Measurements from ENCODE around the gene ELFN1.

The ELFN1 gene

DNA sequence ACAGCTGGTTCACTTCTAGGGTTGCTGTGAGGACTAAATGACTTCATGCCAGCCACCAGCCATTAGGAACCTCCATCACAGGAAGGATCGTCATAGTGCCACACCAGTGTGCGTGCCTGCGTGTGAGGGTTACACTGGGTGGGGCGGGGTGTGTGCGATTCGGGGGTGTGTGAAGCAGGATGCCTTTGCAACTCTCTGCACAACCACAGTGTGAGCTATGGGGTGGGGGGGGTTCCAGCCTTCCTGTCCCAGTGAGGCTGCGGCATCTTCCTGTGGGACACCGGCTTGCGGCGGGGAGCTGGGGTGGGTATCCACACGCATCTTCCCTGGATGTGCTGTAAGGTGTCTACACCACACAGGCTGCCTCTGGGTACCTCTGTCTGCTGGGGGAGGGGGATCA is 6.9 kb upstream of the ELFN1 start:
- DNase-seq (ENCODE audit: extremely low read depth in 1 of 2, low read depth in 1 of 2): no peak

DNA sequence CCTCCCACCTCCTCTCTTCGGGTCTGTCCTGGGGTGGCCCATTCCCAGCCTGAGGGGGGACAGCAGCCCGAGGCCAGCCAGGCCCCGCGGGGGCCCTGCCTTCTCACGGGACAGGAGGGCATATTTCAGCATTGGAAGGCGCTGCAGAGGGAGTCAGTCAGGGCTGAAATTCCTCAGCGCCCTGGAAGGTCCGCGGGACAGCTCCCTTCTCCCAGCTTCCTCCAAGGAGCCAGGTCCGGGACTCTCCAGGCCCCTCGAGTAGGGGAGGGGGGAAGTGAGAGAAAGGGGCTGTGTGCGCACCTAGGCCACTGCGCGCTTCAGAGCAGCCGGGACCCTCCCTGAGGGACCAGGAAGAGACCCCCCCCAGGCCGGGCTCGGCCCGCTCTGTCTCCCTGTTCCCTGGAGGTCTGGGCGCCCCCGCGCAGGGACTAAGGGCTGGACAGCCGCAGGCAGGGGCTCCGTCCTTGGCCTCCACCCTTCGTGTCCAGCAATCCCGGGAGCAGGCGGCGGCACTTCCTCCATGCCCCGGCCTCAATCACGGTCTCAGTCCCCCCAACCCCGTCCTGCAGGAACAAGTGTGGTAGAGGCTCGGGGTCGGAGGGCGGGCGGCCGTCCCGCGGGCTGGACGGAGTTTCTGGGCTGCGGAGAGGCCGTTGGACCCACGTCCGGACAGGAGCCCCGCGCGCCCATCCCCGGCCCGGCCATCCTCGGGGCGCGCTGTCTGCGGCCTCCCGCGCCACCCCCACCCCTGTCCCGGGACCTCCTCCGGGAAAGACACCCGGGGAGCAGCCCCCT is 6.0 kb upstream of the ELFN1 start:
- DNase-seq (ENCODE audit: extremely low read depth in 1 of 2, low read depth in 1 of 2): no peak

- DNase-seq (ENCODE audit: extremely low read depth in 1 of 2, low read depth in 1 of 2): peak in 1 of 2 donors; percentile 37
These were observed 5.1 kb upstream of the ELFN1 start for GRCh38 chr7:1664711-1665548.

GRCh38 chr7:1665549-1666316 is 4.3 kb upstream of the ELFN1 start:
- DNase-seq (ENCODE audit: extremely low read depth in 1 of 2, low read depth in 1 of 2): no peak

DNA sequence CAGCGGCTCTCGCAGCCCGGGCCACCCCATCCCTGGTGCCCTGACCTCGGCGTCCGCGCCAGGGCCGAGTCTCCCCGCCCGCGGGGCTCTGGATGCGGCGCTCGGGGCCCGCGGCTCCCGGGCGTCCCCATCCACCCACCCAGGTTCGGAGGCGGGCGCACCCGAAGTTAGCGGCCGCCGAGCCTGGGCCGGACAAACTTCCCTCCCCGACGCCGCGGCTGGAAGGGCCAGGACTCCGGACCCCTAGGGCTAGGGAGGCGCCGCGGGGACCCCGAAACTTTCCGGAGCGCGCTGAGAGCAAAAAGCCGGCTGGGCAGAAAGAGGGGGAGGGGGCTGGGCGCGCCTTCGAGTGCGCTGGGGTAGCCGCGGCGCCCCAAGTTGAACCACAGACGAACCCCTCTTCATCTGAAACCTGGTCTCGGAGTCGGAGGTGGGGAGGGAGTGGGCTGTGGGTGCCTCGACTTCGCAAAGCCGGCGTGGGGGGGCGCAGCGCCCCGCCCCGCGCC is 3.7 kb upstream of the ELFN1 start:
- no peak for DNase-seq (ENCODE audit: extremely low read depth in 1 of 2, low read depth in 1 of 2)

- no peak for DNase-seq (ENCODE audit: extremely low read depth in 1 of 2, low read depth in 1 of 2)
These were observed 3.1 kb upstream of the ELFN1 start for GRCh38 chr7:1666823-1667565.

GRCh38 chr7:1667566-1668395 is 2.3 kb upstream of the ELFN1 start:
- no peak for DNase-seq (ENCODE audit: extremely low read depth in 1 of 2, low read depth in 1 of 2)

DNA sequence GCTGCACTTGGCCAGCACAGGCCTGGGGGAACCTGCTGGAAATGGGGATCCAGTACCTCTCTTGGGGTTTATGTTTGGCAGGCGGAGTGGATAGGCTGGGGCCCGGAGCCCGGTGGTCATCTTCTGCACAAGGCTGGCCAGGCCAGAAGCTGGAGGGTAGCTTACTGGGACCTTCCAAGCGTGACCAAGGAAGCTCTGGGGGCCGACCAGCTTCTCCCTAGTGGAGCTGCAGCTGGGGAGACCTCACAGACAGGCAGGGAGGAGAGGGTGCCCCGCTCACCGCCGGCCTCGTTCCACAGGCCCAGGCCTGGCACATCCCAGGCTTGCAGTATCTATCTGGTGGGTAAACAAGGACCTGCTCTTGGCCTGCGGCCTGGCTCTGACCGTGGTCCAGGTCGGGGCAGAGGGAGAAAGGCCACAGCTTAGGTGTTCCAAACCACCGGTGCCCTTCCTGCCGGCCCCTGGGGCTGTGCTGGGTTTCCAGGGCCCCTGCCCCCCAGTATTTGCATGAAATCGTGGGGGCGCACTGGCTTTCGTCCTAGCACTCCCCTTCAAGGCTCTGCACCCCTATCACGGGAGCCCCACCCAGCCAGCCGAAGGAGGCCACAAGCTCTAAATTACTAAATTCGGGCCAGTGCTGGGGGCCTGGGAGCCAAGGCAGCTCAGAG is 1.5 kb upstream of the ELFN1 start:
- no peak for DNase-seq (ENCODE audit: extremely low read depth in 1 of 2, low read depth in 1 of 2)

DNA sequence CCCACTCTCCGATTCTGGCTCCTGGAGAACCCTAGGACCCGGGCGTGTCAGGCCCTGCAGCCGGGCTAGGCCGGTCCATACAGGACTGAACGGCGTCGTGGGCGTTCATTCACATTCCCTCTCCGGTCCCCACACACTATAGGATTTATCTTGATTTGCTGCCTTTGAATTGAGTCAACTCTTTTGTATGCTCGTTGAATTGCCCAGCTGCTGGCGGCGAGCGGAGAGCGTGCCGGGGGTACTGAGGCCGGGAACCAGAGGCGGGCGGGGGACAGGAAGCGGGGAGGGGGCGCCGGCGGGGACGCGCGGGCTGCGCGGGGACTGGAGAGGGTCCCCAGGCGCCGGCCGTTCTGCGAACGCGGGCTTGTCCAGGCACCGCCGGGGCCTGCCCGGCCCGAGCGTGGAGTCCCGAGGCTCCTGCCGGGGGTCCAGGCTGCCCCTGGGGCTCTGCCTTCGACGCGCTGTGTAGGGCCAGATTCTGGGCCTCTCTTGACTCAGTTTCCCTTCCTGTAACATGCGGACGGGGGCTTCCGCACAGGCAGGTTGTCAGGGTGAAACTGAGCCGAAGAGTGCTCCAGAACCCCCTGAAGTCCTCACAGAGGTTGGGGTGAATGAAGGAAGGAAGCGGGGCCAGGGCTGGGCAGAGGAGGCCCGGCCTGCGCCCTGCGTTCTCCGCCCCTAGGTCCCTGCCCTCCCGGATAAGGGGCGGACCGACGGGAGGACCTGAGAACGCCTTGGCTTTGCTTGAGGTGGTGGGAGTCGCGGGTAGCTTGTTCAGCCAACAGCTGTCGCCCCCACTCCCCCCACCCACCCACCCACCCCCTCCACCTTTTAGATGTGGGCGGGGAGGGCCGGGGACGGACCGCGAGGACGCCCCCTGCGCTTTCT is 769 bp upstream of the ELFN1 start:
- no peak for DNase-seq (ENCODE audit: extremely low read depth in 1 of 2, low read depth in 1 of 2)

- no peak for DNase-seq (ENCODE audit: extremely low read depth in 1 of 2, low read depth in 1 of 2)
These were observed 967 bp downstream of the ELFN1 start for GRCh38 chr7:1670894-1671593.

DNA sequence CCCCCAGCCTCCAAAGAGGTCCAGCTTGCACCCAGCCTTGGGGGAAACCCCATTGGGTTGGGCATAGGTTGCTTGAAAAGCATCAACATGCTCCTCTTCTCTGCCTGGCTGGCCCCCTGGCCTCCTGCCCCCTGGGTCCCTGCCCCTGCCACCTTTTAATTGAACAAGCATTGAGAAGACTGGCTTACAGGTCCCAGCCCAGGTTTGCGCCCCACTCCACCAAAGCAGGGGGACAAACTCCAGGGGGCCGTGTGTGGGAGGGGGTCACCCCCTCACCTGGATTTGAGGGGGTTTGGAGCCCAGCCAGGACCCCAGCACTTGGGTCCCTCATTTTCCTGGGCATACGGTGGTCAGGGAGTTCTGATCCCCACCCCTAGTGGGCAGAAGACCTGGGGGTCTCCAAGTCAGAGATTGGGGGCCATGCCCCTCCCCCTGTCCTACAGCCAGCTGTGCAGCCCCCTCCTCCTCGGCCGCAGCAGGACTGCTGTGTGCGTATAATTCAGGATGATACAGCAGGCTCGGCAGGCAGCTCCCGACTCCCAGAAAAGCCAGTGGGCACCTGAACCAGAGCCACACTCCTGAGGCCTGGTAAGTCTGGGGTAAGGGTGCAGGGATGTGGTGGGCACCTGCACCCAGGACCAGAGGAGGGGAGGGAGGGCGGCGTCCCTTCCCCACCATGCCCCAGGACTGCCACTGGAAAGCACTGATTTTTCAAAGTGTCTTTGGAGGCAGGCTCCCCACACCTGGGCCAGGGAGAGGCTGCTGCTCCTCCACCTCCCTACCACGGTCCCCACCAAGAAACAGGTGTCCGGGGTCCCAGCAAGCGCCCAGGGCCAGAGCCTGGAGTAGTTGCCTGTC is 1.7 kb downstream of the ELFN1 start:
- no peak for DNase-seq (ENCODE audit: extremely low read depth in 1 of 2, low read depth in 1 of 2)

- no peak for DNase-seq (ENCODE audit: extremely low read depth in 1 of 2, low read depth in 1 of 2)
These were observed 2.9 kb downstream of the ELFN1 start for GRCh38 chr7:1672851-1673486.

DNA sequence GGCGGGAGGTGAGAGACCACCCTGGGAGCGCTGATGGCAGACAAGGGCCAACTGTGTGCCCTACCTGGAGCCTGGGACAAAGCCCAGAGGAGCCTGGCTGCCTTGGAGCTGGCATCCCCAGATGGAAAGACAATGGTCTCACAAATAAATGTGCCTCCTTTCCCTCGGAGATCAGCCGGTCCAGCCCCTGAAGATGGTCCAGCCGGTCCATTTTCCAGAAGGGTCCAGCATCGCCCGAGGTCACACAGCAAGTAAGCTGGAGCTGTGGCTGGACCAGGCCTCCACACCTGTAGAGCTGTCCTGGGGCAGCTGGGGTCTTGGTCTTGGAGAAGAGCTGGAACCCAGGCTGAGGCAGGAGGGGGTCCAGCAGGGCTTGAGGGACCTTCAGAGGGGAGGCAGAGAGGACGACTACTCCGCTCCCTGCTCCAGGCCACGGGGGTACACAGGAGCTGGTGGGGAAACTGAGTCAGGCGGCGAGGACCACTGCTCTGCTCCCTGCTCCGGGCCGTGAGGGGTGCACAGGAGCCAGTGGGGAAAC is 3.6 kb downstream of the ELFN1 start:
- no peak for DNase-seq (ENCODE audit: extremely low read depth in 1 of 2, low read depth in 1 of 2)

- no peak for DNase-seq (ENCODE audit: extremely low read depth in 1 of 2, low read depth in 1 of 2)
These were observed 4.3 kb downstream of the ELFN1 start for GRCh38 chr7:1674161-1675035.

All from activated CD8-positive, alpha-beta memory T cell treated with anti-CD3 and anti-CD28 coated beads for 1 hour (primary cell).